ENCODE results near the gene PROZ. TPM values are rescaled to one million over a fixed set of nuclear protein-coding genes. Genes with fewer than 3 reads are reported as not detected.

Gene PROZ
- total and polyA plus RNA-seq, 2 of the 13 experiments (the other 11 are each of a cell fraction or from before 2014, with no cell fraction given), result 5.6 to 22.5 TPM

DNA sequence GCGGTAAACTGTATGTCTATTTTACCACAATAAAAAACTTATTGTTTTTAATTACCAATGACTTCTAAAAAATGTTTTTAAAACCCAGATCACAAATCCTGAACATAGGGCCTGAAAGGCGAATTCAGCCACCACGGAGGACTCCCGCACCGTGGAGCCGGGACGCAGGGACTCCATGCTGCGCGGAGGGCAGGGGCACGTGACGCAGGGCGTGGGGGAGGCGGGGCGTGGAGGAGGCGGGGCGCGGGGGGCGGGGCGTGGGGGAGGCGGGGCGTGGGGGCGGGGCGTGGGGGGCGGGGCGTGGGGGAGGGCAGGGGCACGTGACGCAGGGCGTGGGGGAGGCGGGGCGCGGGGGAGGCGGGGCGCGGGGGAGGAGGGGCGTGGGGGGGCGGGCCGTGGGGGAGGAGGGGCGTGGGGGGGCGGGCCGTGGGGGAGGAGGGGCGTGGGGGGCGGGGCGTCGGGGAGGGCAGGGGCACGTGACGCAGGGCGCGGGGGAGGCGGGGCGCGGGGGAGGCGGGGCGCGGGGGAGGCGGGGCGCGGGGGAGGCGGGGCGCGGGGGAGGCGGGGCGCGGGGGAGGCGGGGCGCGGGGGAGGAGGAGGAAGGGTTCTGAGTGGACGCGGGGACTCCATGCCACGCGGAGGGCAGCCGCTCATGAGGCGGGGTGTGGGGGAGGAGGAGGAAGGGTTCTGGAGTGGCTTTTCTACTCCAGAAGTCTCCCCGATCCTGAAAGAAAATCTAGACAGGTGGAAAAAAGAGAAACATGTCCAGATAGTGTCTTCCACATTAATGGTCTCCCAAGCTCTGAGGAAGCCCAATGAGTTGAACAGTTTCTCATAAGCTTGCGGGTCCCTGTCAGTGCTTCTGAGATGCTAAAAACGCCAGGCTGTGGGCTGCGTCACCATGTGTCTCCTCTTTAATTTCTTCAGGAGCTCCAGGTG, 4.4 kb upstream of the PROZ start (continued):
- peak; percentile 47; the same call in 1 of the 2 replicates for TF ChIP-seq TFDP1 (CRISPR knock-in tag; IDR thresholded peaks at IDR 0.05; ENCODE audit: borderline replicate concordance)
- TF ChIP-seq ARNT (IDR thresholded peaks at IDR 0.05), result no peak
- no peak for TF ChIP-seq SRY (CRISPR knock-in tag; IDR thresholded peaks at IDR 0.05)
- TF ChIP-seq RARA (CRISPR knock-in tag; IDR thresholded peaks at IDR 0.05), result peak; percentile 42; the same call in 1 of the 2 replicates
- no peak for TF ChIP-seq TOPORS (CRISPR knock-in tag; IDR thresholded peaks at IDR 0.05)
- 0 out of 2 replicates have a peak, but pooled peaks have one; percentile 42 for TF ChIP-seq STAT5B (CRISPR knock-in tag; IDR thresholded peaks at IDR 0.05)

GRCh38 chr13:113155201-113155600, 3.2 kb upstream of the PROZ start:
- ATAC-seq, result no peak
- H3K4me1 ChIP-seq (ENCODE audit: insufficient read depth, low read length), result peaks cover 92% of the 10 kb centered on the region
- H3K27ac ChIP-seq (ENCODE audit: extremely low read length, insufficient read depth, low read length), result no peak overlapping the region
- no peak overlapping the region for H2AFZ ChIP-seq (ENCODE audit: low read length)
- H3K4me3 ChIP-seq (replicated peaks in 1 of 3; ENCODE audit: insufficient read depth in 1 of 3, low read depth in 2 of 3, low read length in 3 of 3), result no peak overlapping the region
- ChIA-PET CTCF (ENCODE audit: low intra/inter-chr PET ratio, low total read pairs) (no interaction called here), POLR2A (no interaction called here)
- FAIRE-seq, result no peak
- H3K27me3 ChIP-seq (ENCODE audit: control insufficient read depth in 1 of 2, insufficient read depth in 2 of 2, low read length in 2 of 2), result no peaks in the 10 kb centered on the region
- no TSS peak for BruUV-seq (replicated peaks)
- no peaks in the 10 kb centered on the region for H4K20me1 ChIP-seq (ENCODE audit: insufficient read depth, low read length)
- no peaks in the 10 kb centered on the region; a peak in 1 of 5 replicates for H3K36me3 ChIP-seq (replicated peaks in 1 of 2; ENCODE audit: control insufficient read depth in 1 of 2, insufficient read depth in 2 of 2, low read length in 2 of 2)
- intact Hi-C loops (cut with micrococcal nuclease; ENCODE audit: unreplicated experiment), result loop anchor here (5.0 kb wide), 1 partner anchor 52 kb away; the partner anchor contains the start of genes CUL4A and PCID2
- DNase-seq (ENCODE audit: low spot score), result no peak
- WGBS (ENCODE audit: low lambda C conversion rate), result 94% methylated on average over 3 of the region's 3 CpGs
- no peak overlapping the region for H3K9ac ChIP-seq (ENCODE audit: insufficient read depth, low read depth, low read length)
- in situ Hi-C loops (cut with HindIII; ENCODE audit: extremely low pct_ligation_motif_present, low pct_unique_long_range_greater_than_20kb), result no loop called here
- H3K79me2 ChIP-seq (ENCODE audit: insufficient read depth, low read length), result peaks cover 27% of the 10 kb centered on the region
- TF ChIP-seq STAG1 (CRISPR knock-in tag; IDR thresholded peaks at IDR 0.05), result 0 out of 2 replicates have a peak, but pooled peaks have one; percentile 4
- TF ChIP-seq, protein P1, sequence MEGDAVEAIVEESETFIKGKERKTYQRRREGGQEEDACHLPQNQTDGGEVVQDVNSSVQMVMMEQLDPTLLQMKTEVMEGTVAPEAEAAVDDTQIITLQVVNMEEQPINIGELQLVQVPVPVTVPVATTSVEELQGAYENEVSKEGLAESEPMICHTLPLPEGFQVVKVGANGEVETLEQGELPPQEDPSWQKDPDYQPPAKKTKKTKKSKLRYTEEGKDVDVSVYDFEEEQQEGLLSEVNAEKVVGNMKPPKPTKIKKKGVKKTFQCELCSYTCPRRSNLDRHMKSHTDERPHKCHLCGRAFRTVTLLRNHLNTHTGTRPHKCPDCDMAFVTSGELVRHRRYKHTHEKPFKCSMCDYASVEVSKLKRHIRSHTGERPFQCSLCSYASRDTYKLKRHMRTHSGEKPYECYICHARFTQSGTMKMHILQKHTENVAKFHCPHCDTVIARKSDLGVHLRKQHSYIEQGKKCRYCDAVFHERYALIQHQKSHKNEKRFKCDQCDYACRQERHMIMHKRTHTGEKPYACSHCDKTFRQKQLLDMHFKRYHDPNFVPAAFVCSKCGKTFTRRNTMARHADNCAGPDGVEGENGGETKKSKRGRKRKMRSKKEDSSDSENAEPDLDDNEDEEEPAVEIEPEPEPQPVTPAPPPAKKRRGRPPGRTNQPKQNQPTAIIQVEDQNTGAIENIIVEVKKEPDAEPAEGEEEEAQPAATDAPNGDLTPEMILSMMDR (CRISPR knock-in tag; IDR thresholded peaks at IDR 0.05), result peak; percentile 14; the same call in 1 of the 2 replicates
- no peak for TF ChIP-seq AHR (CRISPR knock-in tag; IDR thresholded peaks at IDR 0.05)
- 0 out of 2 replicates have a peak, but pooled peaks cover 5% of the 10 kb centered on the region for H3K9me3 ChIP-seq (ENCODE audit: low read length)
- H3K4me2 ChIP-seq (ENCODE audit: low read depth, low read length), result no peak overlapping the region

Data from HepG2 (cell line).